ENCODE measurements around the gene SGIP1. TPM values are rescaled to one million over a fixed set of nuclear protein-coding genes. Genes with fewer than 3 reads are reported as not detected.

SGIP1 gene
- total RNA-seq, 1 experiment from 2014 or later: not detected

- intact Hi-C loops (cut with micrococcal nuclease; ENCODE audit: unreplicated experiment): no loop called here
- Mint-ChIP-seq H3K36me3 (ENCODE audit: insufficient read depth, unreplicated experiment) (no peaks in the 10 kb centered on the region), H3K4me3 (ENCODE audit: low read depth, unreplicated experiment) (no peak overlapping the region), H3K27me3 (ENCODE audit: unreplicated experiment) (peaks cover 17% of the 10 kb centered on the region), H3K4me1 (ENCODE audit: low read depth, unreplicated experiment) (peaks cover 5% of the 10 kb centered on the region), H3K9me3 (ENCODE audit: low read depth, unreplicated experiment) (no peaks in the 10 kb centered on the region), H3K27ac (ENCODE audit: unreplicated experiment) (no peak overlapping the region)
- CTCF ChIA-PET: no interaction called here
- DNase-seq: no peak
- no TSS peak for BruUV-seq (replicated peaks)
- TF ChIP-seq, protein P1, sequence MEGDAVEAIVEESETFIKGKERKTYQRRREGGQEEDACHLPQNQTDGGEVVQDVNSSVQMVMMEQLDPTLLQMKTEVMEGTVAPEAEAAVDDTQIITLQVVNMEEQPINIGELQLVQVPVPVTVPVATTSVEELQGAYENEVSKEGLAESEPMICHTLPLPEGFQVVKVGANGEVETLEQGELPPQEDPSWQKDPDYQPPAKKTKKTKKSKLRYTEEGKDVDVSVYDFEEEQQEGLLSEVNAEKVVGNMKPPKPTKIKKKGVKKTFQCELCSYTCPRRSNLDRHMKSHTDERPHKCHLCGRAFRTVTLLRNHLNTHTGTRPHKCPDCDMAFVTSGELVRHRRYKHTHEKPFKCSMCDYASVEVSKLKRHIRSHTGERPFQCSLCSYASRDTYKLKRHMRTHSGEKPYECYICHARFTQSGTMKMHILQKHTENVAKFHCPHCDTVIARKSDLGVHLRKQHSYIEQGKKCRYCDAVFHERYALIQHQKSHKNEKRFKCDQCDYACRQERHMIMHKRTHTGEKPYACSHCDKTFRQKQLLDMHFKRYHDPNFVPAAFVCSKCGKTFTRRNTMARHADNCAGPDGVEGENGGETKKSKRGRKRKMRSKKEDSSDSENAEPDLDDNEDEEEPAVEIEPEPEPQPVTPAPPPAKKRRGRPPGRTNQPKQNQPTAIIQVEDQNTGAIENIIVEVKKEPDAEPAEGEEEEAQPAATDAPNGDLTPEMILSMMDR (IDR thresholded peaks at IDR 0.05; ENCODE audit: unreplicated experiment): no peak
These were observed 95.0 kb downstream of the SGIP1 start for GRCh38 chr1:66628926-66629325.

GRCh38 chr1:66633159-66633558, 99.2 kb downstream of the SGIP1 start:
- DNase-seq: no peak
- CTCF ChIA-PET: no interaction called here
- H3K4me3 Mint-ChIP-seq (ENCODE audit: low read depth, unreplicated experiment): no peak overlapping the region
- no peak overlapping the region for H3K27ac Mint-ChIP-seq (ENCODE audit: unreplicated experiment)
- peaks cover 26% of the 10 kb centered on the region for H3K27me3 Mint-ChIP-seq (ENCODE audit: unreplicated experiment)
- no peaks in the 10 kb centered on the region for H3K9me3 Mint-ChIP-seq (ENCODE audit: low read depth, unreplicated experiment)
- TF ChIP-seq, protein P1 (IDR thresholded peaks at IDR 0.05; ENCODE audit: unreplicated experiment): no peak
- BruUV-seq (replicated peaks): no TSS peak
- intact Hi-C loops (cut with micrococcal nuclease; ENCODE audit: unreplicated experiment): no loop called here
- no peaks in the 10 kb centered on the region for H3K36me3 Mint-ChIP-seq (ENCODE audit: insufficient read depth, unreplicated experiment)
- H3K4me1 Mint-ChIP-seq (ENCODE audit: low read depth, unreplicated experiment): no peaks in the 10 kb centered on the region

DNA sequence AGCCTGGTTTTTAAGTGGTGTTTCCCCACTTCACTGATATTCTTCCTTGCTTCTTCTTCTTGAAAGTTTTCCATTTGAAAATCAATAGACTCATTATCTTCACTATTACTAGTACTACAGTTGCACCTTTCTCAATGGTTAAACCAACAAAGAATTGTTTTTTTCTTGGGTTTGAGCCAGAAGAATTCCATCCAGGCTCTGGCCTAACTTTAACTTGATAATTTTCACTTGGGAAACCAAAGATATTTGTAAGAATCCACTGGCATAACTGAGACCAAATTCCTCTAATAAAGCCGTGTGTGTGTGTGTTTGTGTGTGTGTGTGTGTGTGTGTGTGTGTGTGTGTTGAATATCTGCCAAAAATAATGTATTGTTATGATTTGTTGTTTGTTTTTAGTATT, 103.2 kb downstream of the SGIP1 start:
- Mint-ChIP-seq H3K4me3 (ENCODE audit: low read depth, unreplicated experiment) (no peak overlapping the region), H3K9me3 (ENCODE audit: low read depth, unreplicated experiment) (no peaks in the 10 kb centered on the region), H3K27me3 (ENCODE audit: unreplicated experiment) (peaks cover 16% of the 10 kb centered on the region), H3K36me3 (ENCODE audit: insufficient read depth, unreplicated experiment) (no peaks in the 10 kb centered on the region), H3K27ac (ENCODE audit: unreplicated experiment) (no peak overlapping the region), H3K4me1 (ENCODE audit: low read depth, unreplicated experiment) (no peaks in the 10 kb centered on the region)
- no TSS peak for BruUV-seq (replicated peaks)
- intact Hi-C loops (cut with micrococcal nuclease; ENCODE audit: unreplicated experiment): no loop called here
- no peak for DNase-seq
- TF ChIP-seq, protein P1 (IDR thresholded peaks at IDR 0.05; ENCODE audit: unreplicated experiment): no peak
- CTCF ChIA-PET: interaction anchor here (0.7 kb wide), 1 partner anchor 15 kb away, joined by 3 read pairs; no protein-coding TSS in a partner anchor

- BruUV-seq (replicated peaks): no TSS peak
- CTCF ChIA-PET: no interaction called here
- Mint-ChIP-seq H3K27ac (ENCODE audit: unreplicated experiment) (no peak overlapping the region), H3K36me3 (ENCODE audit: insufficient read depth, unreplicated experiment) (no peaks in the 10 kb centered on the region), H3K4me1 (ENCODE audit: low read depth, unreplicated experiment) (no peaks in the 10 kb centered on the region), H3K4me3 (ENCODE audit: low read depth, unreplicated experiment) (no peak overlapping the region), H3K9me3 (ENCODE audit: low read depth, unreplicated experiment) (no peaks in the 10 kb centered on the region), H3K27me3 (ENCODE audit: unreplicated experiment) (peaks cover 14% of the 10 kb centered on the region)
- intact Hi-C loops (cut with micrococcal nuclease; ENCODE audit: unreplicated experiment): no loop called here
- TF ChIP-seq, protein P1 (IDR thresholded peaks at IDR 0.05; ENCODE audit: unreplicated experiment): no peak
- no peak for DNase-seq
These were observed 108.0 kb downstream of the SGIP1 start for GRCh38 chr1:66641891-66642473.
